Cortex of kidney (tissue), 1 donor: ENCODE measurements around the gene ISLR.

Experiments used
- DNase-seq: peaks from one replicate; lab custom pipeline; 2025; lab: John Stamatoyannopoulos, UW

Gene ISLR, protein sequence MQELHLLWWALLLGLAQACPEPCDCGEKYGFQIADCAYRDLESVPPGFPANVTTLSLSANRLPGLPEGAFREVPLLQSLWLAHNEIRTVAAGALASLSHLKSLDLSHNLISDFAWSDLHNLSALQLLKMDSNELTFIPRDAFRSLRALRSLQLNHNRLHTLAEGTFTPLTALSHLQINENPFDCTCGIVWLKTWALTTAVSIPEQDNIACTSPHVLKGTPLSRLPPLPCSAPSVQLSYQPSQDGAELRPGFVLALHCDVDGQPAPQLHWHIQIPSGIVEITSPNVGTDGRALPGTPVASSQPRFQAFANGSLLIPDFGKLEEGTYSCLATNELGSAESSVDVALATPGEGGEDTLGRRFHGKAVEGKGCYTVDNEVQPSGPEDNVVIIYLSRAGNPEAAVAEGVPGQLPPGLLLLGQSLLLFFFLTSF

DNA sequence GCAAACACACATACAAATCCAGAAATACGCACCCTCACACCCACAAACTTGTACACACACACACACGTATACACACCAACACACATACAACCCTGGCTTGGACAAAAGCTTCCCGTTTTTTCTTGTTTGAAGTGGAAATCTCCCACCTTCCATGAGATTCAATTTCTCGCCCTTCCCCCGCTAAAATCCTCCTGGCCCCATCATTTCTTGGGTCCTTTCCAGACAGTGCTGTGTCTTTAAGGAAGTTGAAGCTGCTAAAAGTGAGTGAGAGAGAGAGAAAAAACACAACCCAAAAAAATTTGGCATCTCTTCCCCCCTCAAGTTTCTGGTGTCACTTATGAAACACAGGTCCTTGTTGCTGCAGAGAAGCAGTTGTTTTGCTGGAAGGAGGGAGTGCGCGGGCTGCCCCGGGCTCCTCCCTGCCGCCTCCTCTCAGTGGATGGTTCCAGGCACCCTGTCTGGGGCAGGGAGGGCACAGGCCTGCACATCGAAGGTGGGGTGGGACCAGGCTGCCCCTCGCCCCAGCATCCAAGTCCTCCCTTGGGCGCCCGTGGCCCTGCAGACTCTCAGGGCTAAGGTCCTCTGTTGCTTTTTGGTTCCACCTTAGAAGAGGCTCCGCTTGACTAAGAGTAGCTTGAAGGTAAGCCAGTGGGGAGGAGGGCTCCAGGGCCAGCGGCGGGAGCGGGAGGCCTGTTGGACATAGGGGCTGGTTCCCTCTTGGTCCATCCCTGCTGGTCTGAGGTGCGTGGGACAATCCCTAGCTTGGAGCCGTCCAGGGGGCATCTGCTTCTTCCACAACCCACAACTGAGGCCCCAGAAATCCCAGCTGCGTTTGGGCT is at the start of gene ISLR:
Gene ISLR, plus strand, starts transcription at position 331 of the 839 bp plus-strand sequence. CDS start 1,149 bp downstream, outside the sequence.
- DNase-seq, result no peak

DNA sequence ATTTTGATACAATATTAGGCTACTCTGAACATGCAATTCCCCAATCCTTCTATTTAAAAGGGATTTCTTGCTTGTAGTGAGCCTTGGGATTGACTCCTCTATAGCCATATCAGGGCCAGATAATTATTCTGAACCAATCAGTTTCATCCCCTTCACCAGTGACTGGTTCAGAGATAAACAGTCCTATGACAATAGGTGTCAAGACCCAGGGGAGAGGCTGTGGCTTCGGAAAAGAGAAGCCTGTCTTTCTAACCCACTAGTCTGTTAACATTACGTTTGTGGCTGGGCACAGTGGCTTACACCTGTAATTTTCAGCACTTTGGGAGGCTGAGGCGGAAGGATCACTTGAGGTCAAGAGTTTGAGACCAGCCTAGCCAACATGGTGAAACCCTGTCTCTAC is 49.3 kb upstream of the ISLR start:
- no peak for DNase-seq

DNA sequence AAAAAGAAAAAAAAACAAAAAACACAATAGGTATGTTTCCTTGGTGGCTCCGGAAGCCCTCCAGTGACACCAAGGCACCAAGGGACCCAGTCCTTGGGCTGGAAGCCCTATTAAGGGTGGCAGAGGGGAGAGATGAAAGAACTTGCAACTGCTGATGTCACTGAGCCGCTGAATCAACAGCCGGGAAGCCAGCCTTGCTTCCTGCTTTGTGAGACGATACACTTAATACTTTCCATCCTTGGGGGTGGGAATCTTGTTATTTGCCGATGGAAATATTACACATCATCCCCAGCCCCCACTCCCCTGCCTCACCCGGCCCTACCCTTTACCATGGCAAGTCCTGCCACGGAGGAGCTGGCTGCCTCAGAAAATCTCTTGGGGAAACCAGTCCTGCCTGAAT is 48.8 kb upstream of the ISLR start:
- no peak for DNase-seq

DNA sequence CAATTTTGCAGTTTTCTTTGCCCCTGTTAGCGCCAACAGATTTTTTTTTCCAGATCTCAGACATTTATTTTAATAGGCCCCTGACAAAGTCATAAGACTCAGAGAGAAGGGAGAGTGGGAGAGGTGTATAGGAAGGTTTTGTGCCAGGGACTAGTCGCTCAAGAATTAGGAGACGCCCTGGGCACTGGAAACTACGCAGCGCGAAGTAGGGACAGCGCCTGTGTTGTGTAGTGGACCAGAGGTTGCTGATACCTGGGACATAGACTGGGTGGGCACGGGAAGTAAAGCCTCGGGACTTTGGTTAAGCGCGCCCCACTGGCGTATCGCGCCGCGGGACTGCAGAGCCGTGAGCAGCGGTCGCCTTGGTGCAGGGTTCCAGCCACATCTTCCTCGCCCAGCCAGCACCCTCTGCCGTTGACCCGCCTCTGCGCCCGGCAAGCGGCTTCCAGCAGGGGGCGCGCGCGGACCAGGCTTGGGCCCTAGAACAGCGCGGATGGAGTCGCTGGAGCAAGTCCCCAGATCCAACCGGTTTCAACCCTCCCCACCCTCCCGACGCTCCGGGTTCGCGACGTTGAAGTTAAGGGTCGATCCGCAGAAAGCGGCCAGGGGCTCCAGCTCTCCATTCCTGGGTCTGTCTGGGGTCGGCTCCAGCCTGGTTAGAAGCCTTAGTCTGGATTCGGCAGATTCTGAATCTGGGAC is 46.1 kb upstream of the ISLR start:
- peak; percentile 19 for DNase-seq

DNA sequence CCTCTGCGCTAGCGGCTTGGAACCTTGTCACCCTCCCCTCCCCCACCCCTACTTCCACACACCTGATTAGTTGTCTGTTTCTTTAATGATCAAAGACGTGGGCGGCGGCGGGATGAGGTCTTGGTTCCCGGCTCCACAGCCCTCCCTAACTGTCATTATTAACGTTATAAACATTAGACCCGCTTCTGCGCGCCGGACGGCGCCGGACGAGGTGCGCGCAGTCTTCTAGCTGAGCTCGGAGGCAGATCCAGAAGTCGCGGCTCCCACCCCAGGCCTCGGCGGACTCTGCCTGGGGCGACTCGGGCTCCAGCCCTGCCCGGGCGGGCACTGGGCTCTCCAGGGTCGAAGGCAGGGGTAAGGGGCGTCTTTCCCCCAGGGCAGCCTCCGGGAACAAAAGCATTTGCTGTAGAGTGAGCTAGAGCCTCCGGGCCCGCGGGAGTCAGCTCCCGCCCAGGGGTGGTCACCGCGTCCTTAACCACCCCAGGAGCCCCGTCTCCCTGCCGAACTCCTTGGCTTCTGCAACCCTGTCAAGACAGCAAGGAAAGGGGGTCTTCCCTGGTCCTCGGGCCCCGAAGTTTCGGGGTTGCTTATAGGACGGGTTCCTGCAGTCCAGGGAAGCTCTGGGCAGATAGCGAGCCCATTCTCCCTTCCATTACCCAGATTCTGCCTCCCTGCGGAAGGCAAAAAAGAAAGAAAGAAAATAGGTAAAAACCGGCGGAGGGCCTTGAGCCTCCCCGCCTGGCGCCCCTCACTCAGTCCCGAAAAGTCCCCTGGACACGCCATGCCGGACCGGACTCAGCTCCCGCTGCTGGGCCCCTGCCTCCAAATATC is 45.3 kb upstream of the ISLR start:
- DNase-seq, result no peak

DNA sequence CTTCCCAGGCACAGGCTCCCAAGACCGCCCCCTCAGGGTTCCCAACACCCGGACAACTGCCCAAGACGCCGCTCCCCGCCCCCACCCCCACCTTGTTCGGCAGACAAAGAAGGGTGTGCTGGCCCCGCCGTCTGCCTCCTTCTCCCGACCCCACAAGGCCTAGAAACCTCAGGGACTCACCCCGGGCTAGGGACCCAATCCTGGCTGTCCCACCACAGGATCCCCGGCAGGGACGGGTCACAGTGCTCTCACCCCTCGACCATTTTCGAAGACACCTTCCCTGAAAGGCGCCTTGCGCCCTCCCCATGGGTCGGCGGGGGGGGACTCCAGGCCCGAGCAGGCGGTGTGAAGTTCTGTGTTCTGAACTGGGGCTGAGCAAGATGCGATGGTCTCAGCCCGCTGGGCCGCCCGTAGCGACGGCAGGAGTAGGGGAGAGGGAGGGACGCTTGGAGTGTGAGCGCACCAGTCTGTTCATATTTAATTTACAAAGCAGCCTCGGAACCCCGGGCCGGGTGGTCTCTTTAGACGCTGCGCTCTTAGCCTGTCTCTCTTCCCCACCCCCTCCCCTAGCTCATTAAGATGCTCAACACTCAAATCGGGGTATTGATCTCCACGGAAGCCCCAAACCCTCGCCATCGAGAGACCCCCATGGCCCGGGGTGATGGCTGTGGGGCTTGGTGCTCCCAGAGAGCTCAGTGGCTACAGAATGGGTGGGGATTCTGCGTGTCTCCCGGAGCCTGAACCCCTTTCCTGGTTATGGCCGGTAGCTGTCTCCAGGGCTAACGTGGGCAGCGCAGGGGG is 44.5 kb upstream of the ISLR start:
- DNase-seq, result no peak

DNA sequence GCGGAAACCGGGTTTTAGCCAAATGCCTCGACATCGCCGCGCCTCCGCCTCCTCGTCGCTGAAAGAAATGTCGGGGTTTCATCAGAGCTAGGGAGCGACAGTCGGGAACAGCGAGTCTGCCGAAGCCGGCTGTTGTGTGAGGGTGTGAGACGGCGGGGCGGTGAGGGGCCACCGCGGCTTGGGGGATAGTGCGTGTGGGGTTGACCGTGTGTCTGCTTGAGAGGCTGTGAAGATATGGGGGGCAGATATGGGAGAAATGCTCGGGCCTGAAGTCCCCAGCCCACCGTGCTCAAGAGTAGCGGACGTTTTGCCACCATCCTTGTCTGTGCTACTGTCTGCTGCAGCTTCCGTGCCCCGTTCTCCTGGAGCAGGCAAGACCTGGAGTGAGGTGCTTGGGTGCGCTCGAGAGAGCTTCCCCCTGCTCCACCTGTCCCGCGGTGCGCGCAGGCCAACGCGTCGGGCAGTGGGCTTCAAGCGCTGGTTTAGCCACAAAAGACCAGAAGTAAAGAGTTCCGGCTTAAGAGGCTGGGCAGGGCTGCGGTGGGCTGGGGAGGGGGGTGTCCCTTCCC is 43.8 kb upstream of the ISLR start:
- no peak for DNase-seq

DNA sequence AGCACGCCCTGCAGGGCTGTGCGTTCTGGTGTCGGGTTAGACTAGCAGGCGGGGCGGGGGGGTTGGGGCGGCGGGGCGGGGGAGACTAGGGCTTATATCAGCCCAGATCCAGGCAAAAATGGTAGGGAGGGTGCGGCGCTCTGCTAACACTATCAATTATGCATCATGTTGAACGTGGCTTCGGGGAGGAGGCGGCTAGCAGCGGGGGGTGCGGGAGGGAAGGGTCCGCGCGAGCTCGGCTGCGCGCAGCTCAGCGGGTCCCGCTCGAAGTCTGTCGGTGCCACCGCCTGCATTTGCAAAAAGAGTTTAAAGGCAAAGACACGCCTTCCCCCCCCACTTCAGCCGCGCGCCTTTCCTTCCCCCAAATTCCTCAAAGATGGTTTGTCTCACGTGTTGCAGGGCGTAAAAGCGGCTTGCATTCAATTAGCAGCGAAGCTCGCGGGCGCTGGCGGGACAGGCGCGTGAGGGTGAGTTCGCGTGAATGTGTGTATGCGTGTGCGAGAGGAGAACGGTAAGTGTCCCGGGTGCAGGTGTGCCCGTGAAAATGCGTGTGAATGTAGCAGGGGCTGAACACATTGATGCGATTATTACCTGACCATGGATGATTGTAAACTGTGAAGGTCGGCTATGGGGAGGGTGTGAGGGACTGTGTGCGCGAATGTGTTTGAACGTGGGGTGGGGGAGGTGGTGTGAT is 43.2 kb upstream of the ISLR start, which contains the start of gene ISLR2:
Gene ISLR2, plus strand, starts transcription at position 432 of the 694 bp plus-strand sequence. CDS start 2,169 bp downstream, outside the sequence.
- DNase-seq, result no peak

DNA sequence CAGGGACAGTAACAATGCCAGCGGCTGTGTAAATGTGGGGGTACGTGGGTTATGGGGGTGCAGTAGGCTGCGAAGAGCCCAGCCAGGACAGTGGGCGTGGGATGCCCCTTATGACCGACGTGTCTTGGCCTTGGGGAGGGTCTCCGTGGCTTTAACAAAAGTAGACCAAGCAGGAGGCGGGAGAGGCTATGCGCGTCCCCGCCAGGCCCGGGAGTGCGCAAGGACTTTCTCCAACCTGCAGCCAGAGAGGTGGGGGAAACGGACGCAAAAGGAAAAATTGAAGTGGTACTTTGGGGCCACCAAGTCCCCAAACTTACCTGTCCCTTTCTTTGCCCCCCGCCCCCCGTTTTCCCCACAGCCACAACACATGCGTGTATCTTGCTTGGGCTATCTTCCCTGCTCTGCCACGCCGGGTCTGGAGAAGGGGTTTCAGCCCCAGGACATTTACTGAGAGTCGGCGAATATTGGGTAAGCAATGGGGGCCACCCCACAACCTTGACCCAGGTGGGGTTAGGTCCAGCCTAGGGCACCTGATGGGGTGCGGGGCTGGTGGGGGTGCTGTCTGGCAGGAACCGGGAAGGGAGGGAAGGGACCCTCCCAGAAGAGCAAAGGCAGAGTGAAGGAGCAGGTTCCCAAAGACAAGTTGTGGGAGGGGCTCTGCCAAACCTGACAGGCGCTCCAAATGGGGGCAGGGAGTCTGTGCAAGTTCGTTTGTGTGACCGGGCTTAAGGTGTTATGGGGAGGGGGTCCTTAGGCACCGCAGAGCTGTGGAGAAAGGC is 42.5 kb upstream of the ISLR start:
- DNase-seq, result no peak

DNA sequence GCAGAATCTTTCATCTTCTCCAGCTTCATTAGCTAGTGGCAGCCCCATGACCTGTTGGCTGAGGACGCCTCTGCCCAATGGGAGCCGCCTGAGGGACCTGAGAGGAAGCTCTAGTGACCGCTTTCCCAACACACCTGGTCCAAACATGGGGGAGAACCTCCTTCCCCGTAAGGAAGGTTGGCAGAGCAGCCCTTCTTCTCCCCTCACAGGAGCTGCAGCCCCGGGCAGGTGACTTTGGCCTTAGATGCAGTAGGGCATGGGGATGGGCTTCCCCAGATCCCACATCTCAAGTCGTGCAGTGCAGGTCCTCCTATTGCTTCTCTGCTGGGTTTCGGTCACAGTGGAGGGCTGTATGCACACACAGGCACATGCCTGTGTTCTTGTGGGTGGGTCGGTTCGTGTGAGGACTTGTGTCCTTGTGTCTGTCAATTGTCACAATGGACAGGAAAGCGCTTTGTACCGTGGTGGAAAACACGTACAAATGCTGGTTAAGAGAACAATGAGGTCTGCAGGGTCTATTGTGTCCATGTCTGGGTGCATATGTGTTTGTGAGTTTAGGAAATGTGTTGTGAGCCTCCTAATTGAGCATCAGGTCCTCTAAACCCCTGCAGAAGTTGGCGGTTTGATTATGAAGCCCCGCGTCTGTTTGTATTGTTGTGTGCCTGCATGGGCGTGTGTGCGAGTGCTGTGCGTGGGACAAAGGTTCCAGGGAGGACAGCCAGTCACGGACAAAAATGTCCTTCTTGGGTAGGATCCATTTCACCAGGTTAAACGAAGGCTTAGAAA is 41.7 kb upstream of the ISLR start:
- DNase-seq, result no peak

DNA sequence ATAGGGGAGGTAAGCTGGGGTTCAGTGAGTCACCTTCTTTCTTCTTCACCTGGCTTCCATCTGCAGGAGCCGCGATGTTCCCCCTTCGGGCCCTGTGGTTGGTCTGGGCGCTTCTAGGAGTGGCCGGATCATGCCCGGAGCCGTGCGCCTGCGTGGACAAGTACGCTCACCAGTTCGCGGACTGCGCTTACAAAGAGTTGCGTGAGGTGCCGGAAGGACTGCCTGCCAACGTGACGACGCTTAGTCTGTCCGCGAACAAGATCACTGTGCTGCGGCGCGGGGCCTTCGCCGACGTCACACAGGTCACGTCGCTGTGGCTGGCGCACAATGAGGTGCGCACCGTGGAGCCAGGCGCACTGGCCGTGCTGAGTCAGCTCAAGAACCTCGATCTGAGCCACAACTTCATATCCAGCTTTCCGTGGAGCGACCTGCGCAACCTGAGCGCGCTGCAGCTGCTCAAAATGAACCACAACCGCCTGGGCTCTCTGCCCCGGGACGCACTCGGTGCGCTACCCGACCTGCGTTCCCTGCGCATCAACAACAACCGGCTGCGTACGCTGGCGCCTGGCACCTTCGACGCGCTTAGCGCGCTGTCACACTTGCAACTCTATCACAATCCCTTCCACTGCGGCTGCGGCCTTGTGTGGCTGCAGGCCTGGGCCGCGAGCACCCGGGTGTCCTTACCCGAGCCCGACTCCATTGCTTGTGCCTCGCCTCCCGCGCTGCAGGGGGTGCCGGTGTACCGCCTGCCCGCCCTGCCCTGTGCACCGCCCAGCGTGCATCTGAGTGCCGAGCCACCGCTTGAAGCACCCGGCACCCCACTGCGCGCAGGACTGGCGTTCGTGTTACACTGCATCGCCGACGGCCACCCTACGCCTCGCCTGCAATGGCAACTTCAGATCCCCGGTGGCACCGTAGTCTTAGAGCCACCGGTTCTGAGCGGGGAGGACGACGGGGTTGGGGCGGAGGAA is 40.5 kb upstream of the ISLR start:
- DNase-seq, result no peak

DNA sequence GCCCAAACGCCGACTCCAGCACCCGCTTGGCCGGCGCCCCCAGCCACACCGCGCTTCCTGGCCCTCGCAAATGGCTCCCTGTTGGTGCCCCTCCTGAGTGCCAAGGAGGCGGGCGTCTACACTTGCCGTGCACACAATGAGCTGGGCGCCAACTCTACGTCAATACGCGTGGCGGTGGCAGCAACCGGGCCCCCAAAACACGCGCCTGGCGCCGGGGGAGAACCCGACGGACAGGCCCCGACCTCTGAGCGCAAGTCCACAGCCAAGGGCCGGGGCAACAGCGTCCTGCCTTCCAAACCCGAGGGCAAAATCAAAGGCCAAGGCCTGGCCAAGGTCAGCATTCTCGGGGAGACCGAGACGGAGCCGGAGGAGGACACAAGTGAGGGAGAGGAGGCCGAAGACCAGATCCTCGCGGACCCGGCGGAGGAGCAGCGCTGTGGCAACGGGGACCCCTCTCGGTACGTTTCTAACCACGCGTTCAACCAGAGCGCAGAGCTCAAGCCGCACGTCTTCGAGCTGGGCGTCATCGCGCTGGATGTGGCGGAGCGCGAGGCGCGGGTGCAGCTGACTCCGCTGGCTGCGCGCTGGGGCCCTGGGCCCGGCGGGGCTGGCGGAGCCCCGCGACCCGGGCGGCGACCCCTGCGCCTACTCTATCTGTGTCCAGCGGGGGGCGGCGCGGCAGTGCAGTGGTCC is 39.7 kb upstream of the ISLR start:
- no peak for DNase-seq

DNA sequence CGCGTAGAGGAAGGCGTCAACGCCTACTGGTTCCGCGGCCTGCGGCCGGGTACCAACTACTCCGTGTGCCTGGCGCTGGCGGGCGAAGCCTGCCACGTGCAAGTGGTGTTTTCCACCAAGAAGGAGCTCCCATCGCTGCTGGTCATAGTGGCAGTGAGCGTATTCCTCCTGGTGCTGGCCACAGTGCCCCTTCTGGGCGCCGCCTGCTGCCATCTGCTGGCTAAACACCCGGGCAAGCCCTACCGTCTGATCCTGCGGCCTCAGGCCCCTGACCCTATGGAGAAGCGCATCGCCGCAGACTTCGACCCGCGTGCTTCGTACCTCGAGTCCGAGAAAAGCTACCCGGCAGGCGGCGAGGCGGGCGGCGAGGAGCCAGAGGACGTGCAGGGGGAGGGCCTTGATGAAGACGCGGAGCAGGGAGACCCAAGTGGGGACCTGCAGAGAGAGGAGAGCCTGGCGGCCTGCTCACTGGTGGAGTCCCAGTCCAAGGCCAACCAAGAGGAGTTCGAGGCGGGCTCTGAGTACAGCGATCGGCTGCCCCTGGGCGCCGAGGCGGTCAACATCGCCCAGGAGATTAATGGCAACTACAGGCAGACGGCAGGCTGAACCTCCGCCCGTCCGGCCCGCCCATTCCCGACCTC is 39.0 kb upstream of the ISLR start:
- DNase-seq, result no peak

DNA sequence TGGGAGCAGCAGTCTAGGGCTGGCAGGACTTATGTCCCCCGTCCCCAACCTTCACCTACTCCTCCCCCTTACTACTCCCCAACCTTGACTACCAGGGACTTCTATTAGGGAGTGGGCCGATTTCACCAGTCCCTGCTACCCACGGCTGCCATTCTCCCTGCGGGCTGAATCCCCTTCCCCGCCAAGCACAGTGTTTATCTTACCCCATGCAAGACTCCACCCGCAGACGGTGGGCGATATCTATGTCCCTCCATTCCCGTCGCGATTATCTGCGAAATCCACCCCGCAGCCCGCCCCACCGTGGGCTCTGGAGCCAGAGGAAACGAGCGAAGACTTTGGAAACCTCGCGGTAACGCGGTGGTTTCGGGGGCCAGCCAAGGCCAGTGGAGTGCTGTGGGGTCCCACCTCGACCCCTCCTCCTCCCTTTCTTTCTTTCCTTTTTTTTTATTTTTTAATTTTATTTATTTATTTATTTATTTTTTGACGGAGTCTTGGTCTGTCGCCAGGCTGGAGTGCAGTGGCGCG is 38.4 kb upstream of the ISLR start:
- DNase-seq, result no peak

DNA sequence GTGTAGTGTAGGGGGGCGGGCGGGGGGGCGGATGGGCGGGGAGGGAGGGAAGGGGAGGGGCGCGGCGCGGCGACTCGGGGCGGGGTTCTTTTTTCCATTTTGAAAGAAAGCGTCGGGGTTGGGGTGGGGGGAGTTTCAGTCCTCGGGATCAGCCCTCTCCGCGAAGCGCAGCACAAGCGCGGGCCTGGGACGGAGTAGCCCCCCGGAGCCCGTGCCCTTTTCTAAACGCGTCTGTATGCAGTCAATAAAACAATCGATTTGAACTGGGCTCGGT is 37.0 kb upstream of the ISLR start:
- DNase-seq, result no peak
